Activated naive CD8-positive, alpha-beta T cell treated with anti-CD3 and anti-CD28 coated beads, Interleukin-2, amount 50 U/mL, for 16 hours (primary cell): ENCODE data around the gene MMP14.

Experiments
- DNase-seq: peaks from one replicate; pipeline ENCODE4 v3.0.0-alpha.2; 2020; ENCODE audit warnings: low read depth, low spot score

The MMP14 gene

DNA sequence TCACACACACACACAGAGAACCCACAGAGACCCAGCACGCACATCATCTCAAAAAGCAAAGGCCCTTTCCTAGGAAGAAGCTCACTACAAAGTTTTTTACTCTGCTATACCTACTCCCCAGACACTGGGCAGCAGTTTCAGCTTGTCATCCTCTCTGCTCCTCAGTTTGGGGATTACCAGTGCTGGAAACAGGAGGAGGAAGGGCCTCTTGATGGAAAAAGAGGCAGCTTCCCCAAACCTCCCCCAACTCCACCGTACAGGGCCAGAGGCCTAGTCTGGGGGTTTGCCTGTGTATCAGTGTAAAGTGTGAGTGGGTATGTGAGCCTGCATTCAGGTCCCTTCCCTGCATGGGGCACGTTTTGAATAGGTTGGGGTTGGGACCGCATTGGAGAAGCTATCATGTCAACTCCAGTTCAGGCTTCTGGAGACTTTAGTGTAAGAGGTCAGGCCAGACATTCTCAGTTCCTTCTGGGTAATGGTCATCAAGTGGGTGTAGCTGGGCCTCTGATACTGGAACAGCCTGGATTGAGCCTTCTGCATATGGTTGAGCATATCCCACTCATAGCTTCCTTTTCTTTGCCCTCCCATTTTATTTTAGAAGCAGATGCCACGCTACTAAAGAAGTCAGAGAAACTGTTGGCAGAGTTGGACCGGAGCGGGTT, 47.8 kb downstream of the MMP14 start:
- no peak for DNase-seq

GRCh38 chr14:22884738-22885523, 48.5 kb downstream of the MMP14 start:
- no peak for DNase-seq

DNA sequence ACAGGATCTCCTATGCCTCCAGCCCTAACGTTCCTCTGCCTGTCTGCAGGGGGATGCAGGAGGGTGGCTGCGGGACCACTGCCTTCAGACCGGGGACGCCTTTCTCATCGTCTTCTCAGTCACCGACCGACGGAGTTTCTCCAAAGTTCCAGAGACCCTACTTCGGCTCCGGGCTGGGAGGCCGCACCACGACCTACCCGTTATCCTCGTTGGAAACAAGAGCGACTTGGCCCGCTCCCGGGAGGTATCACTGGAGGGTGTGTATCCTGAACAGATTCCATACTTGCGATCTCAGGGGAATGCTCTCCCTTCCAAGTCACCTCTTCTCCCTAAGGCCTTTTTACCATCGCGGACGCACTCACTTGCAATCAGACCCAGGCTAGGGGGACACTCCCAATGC, 49.6 kb downstream of the MMP14 start:
- no peak for DNase-seq

DNA sequence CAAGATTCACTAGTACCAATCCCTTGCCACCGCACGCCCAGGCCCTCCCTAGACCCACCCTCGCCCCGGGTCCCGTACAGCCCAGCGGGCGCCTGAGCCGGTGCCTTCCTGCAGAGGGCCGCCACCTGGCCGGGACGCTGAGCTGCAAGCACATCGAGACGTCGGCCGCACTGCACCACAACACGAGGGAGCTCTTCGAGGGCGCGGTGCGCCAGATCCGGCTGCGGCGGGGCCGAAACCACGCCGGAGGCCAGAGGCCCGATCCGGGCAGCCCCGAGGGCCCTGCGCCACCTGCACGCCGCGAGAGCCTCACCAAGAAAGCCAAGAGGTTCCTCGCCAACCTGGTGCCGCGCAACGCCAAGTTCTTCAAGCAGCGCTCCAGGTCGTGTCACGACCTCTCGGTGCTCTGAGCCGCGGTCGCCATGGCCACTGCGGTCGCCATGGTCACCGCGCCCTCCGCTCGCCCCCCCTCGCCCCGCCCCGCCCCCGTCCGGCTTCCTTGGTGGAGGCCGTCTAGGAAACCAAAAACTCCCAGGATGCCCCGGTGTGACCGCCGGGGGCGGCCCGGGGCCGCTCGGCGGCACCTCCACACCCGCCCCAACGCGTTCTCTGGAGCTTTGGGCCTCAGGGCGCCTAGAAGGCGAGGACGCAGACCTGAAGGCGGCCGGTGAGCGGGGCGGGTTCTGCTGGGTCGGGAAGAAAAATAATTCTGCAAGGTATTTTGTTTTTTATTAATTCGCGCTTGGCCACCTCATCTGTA, 50.3 kb downstream of the MMP14 start:
- DNase-seq = peak; percentile 32

DNA sequence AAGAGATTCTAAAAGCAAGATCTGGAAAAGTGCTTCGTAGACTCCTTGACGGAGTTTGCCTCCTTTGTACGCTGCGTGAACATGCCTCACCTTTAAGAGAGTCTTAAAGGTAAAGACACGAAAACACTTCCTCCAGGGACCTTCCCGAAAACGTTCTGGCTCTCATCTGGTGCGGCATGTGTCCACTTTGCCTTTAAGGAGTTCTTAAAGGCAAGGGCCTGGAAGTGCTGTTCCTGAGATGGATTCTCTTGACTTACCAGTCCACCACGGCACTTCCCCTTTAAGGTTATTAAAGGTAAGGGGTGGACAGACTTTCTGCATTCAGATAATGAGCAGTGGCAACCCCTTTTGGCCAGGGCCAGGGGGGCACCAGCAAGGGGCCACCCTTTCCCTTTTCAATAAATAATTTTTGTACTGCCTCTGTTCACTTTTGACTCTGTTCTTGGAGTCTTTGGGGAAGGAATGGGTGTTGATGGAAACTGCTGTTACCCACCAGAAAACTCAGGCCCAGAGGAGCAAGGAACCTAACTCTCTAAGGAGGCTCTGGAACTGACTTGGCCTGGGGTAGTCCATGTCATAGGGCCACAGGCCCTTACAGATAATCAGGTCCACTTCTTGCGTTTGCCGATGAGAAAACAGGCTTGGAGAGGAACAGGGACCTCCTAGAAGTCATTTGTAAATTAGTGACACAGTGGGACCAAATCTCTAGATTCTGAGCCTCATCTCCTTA, 51.0 kb downstream of the MMP14 start:
- DNase-seq = no peak

DNA sequence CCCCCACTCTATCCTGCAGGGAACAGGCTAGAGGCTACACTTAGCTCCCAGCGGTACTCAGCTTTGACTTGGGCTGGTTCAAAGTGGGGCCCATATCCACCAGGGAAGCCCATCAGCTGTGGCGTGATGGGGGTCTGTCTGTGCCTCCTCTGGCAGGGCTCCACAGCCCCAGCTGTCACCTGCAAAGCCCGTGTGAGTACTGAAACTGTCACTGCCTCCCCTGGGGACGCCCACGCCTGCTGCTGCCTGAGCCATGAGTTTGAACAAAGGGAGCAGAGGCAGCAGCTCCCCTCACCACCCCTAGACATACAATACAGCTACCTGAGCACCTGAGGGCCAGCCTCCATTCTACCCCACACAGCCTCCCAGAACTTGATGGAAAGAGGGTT, 51.6 kb downstream of the MMP14 start:
- DNase-seq = peak; percentile 30

- no peak for DNase-seq
Observed at GRCh38 chr14:22888662-22889061, 52.3 kb downstream of the MMP14 start.

GRCh38 chr14:22890416-22890815, 54.0 kb downstream of the MMP14 start:
- DNase-seq = no peak

GRCh38 chr14:22892488-22892887, 56.1 kb downstream of the MMP14 start:
- DNase-seq = no peak

- DNase-seq = no peak
Observed at GRCh38 chr14:22893706-22894105, 57.3 kb downstream of the MMP14 start.

DNA sequence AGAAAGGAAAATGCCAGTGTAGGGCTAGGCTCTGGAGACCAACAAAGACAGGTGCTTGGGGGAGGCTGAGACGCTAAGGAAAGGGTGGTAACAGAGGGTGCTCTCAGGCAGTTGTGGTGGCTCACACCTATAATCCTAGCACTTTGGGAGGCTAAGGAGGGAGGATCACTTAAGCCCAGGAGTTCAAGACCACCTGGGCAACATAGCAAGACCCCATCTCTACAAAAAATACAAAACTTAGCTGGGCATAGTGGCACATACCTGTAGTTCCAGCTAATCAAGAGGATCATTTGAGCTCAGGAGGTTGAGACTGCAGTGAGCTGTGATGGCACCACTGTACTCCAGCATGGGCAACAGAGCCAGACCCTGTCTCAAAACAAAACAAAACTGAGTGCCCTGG, 59.0 kb downstream of the MMP14 start:
- no peak for DNase-seq

- DNase-seq = no peak
Observed at GRCh38 chr14:22896356-22896755, 60.0 kb downstream of the MMP14 start.

DNA sequence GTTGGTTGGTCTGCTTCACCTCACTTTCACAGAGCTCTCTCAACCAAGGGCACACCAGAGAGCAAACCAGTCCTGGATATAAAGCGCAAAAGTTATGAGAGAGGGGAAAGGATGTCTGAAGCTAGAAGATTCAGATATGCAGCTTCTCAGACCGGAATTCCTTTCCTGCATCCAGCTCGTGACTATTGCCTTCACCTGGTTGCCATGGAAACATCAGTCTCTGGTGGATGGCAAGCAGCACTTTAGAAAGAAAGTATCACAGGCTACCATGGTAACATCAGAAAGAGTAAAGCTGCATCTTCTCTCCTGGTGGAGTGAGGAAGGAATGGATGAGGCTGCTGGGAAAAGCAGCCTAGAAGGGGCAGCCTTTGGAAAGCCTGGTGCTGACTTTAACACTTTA, 60.4 kb downstream of the MMP14 start:
- no peak for DNase-seq

DNA sequence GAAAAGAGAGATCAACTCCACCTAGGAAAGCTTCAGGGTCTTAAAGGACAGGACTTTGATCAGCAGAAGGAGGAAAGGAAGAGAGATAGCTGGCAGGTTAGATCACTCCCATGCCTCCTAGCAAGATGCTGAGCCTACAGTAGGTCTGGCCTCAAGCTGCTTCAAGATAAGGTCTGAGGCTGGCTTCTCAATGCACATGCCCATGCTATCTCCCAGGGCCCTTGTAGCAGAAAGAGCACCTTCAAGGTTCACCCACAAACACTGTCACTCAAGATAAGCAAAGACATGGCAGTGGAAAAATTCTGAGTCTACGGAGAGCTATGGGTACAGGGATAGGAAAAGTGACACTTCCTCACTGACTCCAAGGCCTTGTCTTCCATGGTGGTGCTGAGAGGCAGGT, 61.0 kb downstream of the MMP14 start:
- no peak for DNase-seq
